AG04450 (cell line): ENCODE data around the gene MMS22L. TPM values are rescaled to one million over a fixed set of nuclear protein-coding genes. Genes with fewer than 3 reads are reported as not detected.

Experiments used
- CTCF ChIA-PET: fragments of 300-600, 350-600 bp; formaldehyde crosslinking; extraction: SDS; loops from one replicate; lab custom pipeline; 2022; ENCODE audit warnings: antibody characterized with exemption, inconsistent platforms; lab: Charles Lee
- POLR2A ChIA-PET: fragments of 350-600 bp; formaldehyde crosslinking; extraction: SDS; loops from one replicate; lab custom pipeline; 2021; ENCODE audit warnings: antibody characterized with exemption, inconsistent platforms; lab: Yijun Ruan, JAX
- DNase-seq: peaks from one replicate; pipeline ENCODE4 v3.0.0-alpha.2; 2011; ENCODE audit warnings: low read depth, low spot score
- H3K27ac ChIP-seq: one replicate; pipeline ENCODE4 v1.5.1; 2012; ENCODE audit warnings: low read depth, low read length, control low read depth
- H3K27me3 ChIP-seq: one replicate; pipeline ENCODE4 v1.6.0; 2012; ENCODE audit warnings: low read length; ENCODE audit not compliant: control insufficient read depth, insufficient read depth
- H3K4me3 ChIP-seq: 2 replicates; pipeline ENCODE4 v1.5.1; 2011; ENCODE audit warnings: mild to moderate bottlenecking, low read depth, low read length, control low read depth
- H3K9me3 ChIP-seq: 2 replicates; pipeline ENCODE4 v1.5.1; 2012; ENCODE audit warnings: low read length; ENCODE audit not compliant: control insufficient read depth, insufficient read depth
- polyA plus RNA-seq: library from polyadenylated mRNA; depleted of rRNA; stranded (reverse); fragments of >200 nt; gene quantifications from 2 replicates; pipeline ENCODE4 v1.2.3, GENCODE V29; 2011
- TF ChIP-seq, protein P1 (sequence below): IDR thresholded peaks from 2 replicates; pipeline ENCODE4 v1.5.1; 2011; ENCODE audit warnings: low read depth, low read length, control low read depth, inconsistent platforms

Gene MMS22L
- polyA plus RNA-seq, 1 experiment = 8.9 TPM

DNA sequence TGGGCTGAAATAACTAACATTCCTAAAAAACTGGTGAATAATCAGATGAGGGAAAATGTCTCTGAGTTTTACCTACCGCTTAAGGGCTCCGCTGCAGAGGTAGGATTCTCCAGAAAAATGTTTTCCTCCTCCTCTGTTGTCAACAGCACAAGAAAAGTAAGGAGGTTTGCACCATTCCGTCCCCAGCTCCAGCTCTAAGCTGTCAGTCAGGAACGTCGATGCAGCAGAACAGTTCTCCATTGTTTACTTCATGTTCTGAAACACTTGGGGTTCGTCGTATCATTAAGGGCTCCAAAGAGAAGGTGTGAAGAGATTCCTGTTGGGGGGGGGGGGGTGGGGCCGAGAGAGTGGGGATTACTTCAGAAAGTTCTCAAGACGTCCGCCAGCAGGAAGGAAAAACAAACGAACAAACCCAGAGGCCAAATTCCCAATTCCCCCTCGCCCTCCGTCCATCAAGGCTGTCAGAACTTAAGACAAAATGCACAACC is 734 bp downstream of the MMS22L start:
- H3K27me3 ChIP-seq = no peaks in the 10 kb centered on the region
- no peak for DNase-seq
- POLR2A ChIA-PET = interaction anchor here (1.1 kb wide), 1 partner anchor 93 kb away, joined by 7 read pairs; no protein-coding TSS in a partner anchor
- TF ChIP-seq, protein P1, sequence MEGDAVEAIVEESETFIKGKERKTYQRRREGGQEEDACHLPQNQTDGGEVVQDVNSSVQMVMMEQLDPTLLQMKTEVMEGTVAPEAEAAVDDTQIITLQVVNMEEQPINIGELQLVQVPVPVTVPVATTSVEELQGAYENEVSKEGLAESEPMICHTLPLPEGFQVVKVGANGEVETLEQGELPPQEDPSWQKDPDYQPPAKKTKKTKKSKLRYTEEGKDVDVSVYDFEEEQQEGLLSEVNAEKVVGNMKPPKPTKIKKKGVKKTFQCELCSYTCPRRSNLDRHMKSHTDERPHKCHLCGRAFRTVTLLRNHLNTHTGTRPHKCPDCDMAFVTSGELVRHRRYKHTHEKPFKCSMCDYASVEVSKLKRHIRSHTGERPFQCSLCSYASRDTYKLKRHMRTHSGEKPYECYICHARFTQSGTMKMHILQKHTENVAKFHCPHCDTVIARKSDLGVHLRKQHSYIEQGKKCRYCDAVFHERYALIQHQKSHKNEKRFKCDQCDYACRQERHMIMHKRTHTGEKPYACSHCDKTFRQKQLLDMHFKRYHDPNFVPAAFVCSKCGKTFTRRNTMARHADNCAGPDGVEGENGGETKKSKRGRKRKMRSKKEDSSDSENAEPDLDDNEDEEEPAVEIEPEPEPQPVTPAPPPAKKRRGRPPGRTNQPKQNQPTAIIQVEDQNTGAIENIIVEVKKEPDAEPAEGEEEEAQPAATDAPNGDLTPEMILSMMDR = no peak
- H3K27ac ChIP-seq = no peak overlapping the region
- H3K4me3 ChIP-seq = peak overlapping the region; percentile 95
- no peaks in the 10 kb centered on the region for H3K9me3 ChIP-seq
- CTCF ChIA-PET = interaction anchor here (0.6 to 1.3 kb wide), 5 partner anchors 8 to 96 kb away, joined by 3 to 8 read pairs (median 5); no protein-coding TSS in a partner anchor

DNA sequence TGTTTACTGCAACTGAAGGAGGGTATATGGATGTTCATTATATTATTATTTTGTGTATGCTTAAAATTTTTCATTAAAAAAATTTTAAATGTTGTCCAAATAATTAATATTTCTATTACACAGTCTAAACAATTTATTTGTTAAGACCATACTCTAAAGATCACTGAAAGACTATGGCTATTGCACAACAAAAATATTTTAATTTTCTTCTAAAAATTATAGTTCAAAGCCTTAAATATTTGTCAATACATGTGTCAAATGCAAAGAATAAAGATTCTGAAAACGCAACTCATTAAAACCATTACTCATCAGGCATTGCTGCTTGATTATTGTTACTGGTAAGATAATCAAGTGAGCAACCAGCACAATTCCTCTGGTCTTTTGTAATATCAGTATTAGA is 2.2 kb downstream of the MMS22L start:
- Histone ChIP-seq H3K27me3 (no peaks in the 10 kb centered on the region), H3K9me3 (no peaks in the 10 kb centered on the region), H3K4me3 (no peak overlapping the region), H3K27ac (no peak overlapping the region)
- DNase-seq = no peak
- ChIA-PET CTCF (no interaction called here), POLR2A (no interaction called here)
- TF ChIP-seq, protein P1 = no peak

DNA sequence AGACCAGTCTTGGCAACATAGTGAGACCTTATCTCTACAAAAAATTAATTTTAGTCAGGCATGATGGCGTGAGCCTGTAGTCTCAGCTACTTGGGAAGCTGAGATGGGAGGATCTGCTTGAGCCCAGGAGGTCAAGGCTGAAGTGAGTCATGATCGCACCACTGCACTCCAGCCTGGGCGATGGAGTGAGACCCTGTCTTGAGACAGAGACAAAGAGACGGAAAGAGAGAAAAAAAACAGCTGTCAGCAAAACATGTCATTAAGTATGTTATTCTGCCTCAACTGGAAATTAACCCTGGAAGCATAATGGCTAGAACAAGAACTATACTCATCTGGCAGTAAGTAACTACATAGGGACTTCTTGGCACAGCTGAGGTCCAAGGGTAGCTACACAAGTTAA is 7.2 kb downstream of the MMS22L start:
- TF ChIP-seq, protein P1 = no peak
- Histone ChIP-seq H3K27ac (no peak overlapping the region), H3K9me3 (no peaks in the 10 kb centered on the region), H3K27me3 (no peaks in the 10 kb centered on the region), H3K4me3 (no peak overlapping the region)
- no peak for DNase-seq
- POLR2A ChIA-PET = no interaction called here
- CTCF ChIA-PET = interaction anchor here (1.2 to 1.3 kb wide), 2 partner anchors 60 to 162 kb away, joined by 3 to 10 read pairs; no protein-coding TSS in a partner anchor

DNA sequence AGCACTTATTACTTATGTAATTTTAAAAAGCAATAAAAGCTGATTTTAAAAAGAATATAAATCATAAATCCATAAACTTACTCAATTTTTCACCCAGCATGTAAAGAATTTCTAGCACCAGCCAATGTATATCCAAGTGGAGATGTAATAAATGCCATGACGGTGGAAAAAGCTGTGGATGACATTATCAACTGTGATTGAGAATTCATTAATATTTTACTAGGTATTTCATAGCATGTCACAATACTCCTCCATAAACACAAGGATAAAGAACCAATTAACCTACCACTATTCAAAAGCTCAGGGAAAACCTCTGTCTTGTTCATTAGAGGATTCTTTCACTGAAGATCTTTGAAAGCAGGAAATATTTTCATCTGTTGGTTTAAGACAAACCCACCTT is 13.2 kb downstream of the MMS22L start:
- CTCF ChIA-PET = interaction anchor here (1.3 to 1.7 kb wide), 2 partner anchors 54 to 83 kb away, joined by 7 to 9 read pairs; no protein-coding TSS in a partner anchor

DNA sequence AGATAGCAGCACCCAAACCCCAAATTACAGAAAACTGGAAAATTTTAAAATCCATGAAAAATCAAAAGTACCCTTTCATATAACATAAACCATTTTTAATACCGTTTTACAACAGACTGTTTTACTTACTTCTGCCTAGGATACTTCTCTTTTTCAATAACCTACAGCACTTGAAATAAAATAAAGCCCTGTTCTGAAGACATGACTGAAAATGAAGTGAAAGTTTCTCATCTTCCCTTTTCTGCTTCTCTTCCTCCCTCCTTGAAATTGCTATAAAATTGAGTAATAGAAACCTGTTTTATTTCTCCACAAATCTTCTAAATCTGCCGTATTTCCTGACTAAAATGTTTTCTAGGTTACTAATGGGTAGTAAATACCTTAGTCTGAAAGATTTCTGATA is 20.3 kb downstream of the MMS22L start:
- no peak overlapping the region for H3K4me3 ChIP-seq
- no peaks in the 10 kb centered on the region for H3K27me3 ChIP-seq
- no peak for DNase-seq
- POLR2A ChIA-PET = no interaction called here
- H3K9me3 ChIP-seq = no peaks in the 10 kb centered on the region
- H3K27ac ChIP-seq = no peak overlapping the region
- TF ChIP-seq, protein P1 = no peak
- CTCF ChIA-PET = no interaction called here

More for the DNA sequence above, 13.2 kb downstream of the MMS22L start:
- POLR2A ChIA-PET = no interaction called here
- DNase-seq = no peak
- TF ChIP-seq, protein P1 = no peak
- Histone ChIP-seq H3K4me3 (no peak overlapping the region), H3K27me3 (no peaks in the 10 kb centered on the region), H3K27ac (no peak overlapping the region), H3K9me3 (no peaks in the 10 kb centered on the region)
